ENCODE data around the gene CHST6.

CHST6 gene

GRCh38 chr16:75488322-75488721, 6.9 kb downstream of the CHST6 start:
- TF ChIP-seq CTCF (IDR thresholded peaks at IDR 0.05; ENCODE audit: low read depth, low read length, missing control alignments) = no peak
- no peak for DNase-seq (ENCODE audit: low read depth)
- H3K4me3 ChIP-seq (ENCODE audit: low read depth, low read length) = no peak overlapping the region

- no peak overlapping the region for H3K4me3 ChIP-seq (ENCODE audit: low read depth, low read length)
- no peak for TF ChIP-seq CTCF (IDR thresholded peaks at IDR 0.05; ENCODE audit: low read depth, low read length, missing control alignments)
- DNase-seq (ENCODE audit: low read depth) = no peak
Observed at GRCh38 chr16:75486676-75487313, 8.4 kb downstream of the CHST6 start.

GRCh38 chr16:75486014-75486675, 9.1 kb downstream of the CHST6 start:
- no peak for DNase-seq (ENCODE audit: low read depth)
- no peak overlapping the region for H3K4me3 ChIP-seq (ENCODE audit: low read depth, low read length)
- TF ChIP-seq CTCF (IDR thresholded peaks at IDR 0.05; ENCODE audit: low read depth, low read length, missing control alignments) = no peak

GRCh38 chr16:75485230-75486013, 9.8 kb downstream of the CHST6 start:
- no peak for DNase-seq (ENCODE audit: low read depth)
- no peak for TF ChIP-seq CTCF (IDR thresholded peaks at IDR 0.05; ENCODE audit: low read depth, low read length, missing control alignments)
- H3K4me3 ChIP-seq (ENCODE audit: low read depth, low read length) = no peak overlapping the region

GRCh38 chr16:75483222-75483621, 12.0 kb downstream of the CHST6 start:
- TF ChIP-seq CTCF (IDR thresholded peaks at IDR 0.05; ENCODE audit: low read depth, low read length, missing control alignments) = no peak
- DNase-seq (ENCODE audit: low read depth) = no peak
- H3K4me3 ChIP-seq (ENCODE audit: low read depth, low read length) = no peak overlapping the region

- no peak overlapping the region for H3K4me3 ChIP-seq (ENCODE audit: low read depth, low read length)
- TF ChIP-seq CTCF (IDR thresholded peaks at IDR 0.05; ENCODE audit: low read depth, low read length, missing control alignments) = no peak
- no peak for DNase-seq (ENCODE audit: low read depth)
Observed at GRCh38 chr16:75482434-75483205, 12.6 kb downstream of the CHST6 start.

All from GM12864 (cell line).